Activated CD8-positive, alpha-beta T cell treated with anti-CD3 and anti-CD28 coated beads, Interleukin-2, amount 10 ng/mL, durations not matched to agents 7 days and 5 days (primary cell): ENCODE data around the gene CORO2B. TPM values are rescaled to one million over a fixed set of nuclear protein-coding genes. Genes with fewer than 3 reads are reported as not detected.

ENCODE experiments used
- ATAC-seq: fragments of 150-1000 bp; cut with Tn5 transposase; one replicate; pipeline ENCODE4 v1.10.0; 2021; ENCODE audit warnings: moderate library complexity
- CTCF ChIA-PET: fragments of 350-600 bp; sonication (Branson Sonifier 250); formaldehyde crosslinking; loops from one replicate; lab custom pipeline; 2021; ENCODE audit warnings: antibody characterized with exemption; lab: Charles Lee
- POLR2A ChIA-PET: fragments of 350-600 bp; sonication (Branson Sonifier 250); formaldehyde crosslinking; loops from one replicate; lab custom pipeline; 2021; ENCODE audit warnings: antibody characterized with exemption; lab: Charles Lee
- DNase-seq: peaks from one replicate; pipeline ENCODE4 v3.0.0-alpha.2; 2020
- H3K27ac Mint-ChIP-seq: one replicate; pipeline ENCODE4 v1.8.0; 2021; ENCODE audit warnings: mild to moderate bottlenecking, mixed read lengths
- H3K27me3 Mint-ChIP-seq: one replicate; pipeline ENCODE4 v1.8.0; 2021; ENCODE audit warnings: low read depth, mixed read lengths
- H3K36me3 Mint-ChIP-seq: one replicate; pipeline ENCODE4 v1.8.0; 2021; ENCODE audit warnings: low read depth, mixed read lengths
- H3K4me1 Mint-ChIP-seq: one replicate; pipeline ENCODE4 v1.8.0; 2021; ENCODE audit warnings: low read depth, mixed read lengths
- H3K4me3 Mint-ChIP-seq: one replicate; pipeline ENCODE4 v1.8.0; 2021; ENCODE audit warnings: mild to moderate bottlenecking, mixed read lengths
- H3K9me3 Mint-ChIP-seq: one replicate; pipeline ENCODE4 v1.8.0; 2022; ENCODE audit warnings: mixed read lengths; ENCODE audit not compliant: insufficient read depth
- total RNA-seq, 2 experiments: library from RNA; stranded (reverse); gene quantifications; one replicate each; pipeline ENCODE4 v1.2.3, GENCODE V29; 2021

Gene CORO2B
- total RNA-seq, 2 experiments from 2014 or later: not detected

GRCh38 chr15:68694111-68694510, 115.3 kb downstream of the CORO2B start:
- ChIA-PET POLR2A (no interaction called here), CTCF (no interaction called here)
- Mint-ChIP-seq H3K27me3 (peaks cover 3% of the 10 kb centered on the region), H3K4me3 (no peak overlapping the region), H3K36me3 (no peaks in the 10 kb centered on the region), H3K9me3 (no peaks in the 10 kb centered on the region), H3K4me1 (peaks cover 10% of the 10 kb centered on the region), H3K27ac (no peak overlapping the region)
- ATAC-seq (no peak), DNase-seq (no peak)

- no peaks in the 10 kb centered on the region for H3K27me3 Mint-ChIP-seq
- ChIA-PET CTCF (no interaction called here), POLR2A (interaction anchor here (0.6 kb wide), 1 partner anchor 813 kb away, joined by 3 read pairs; no protein-coding TSS in a partner anchor)
- ATAC-seq (no peak), DNase-seq (no peak)
- peaks cover 10% of the 10 kb centered on the region for H3K4me1 Mint-ChIP-seq
- H3K9me3 Mint-ChIP-seq: no peaks in the 10 kb centered on the region
- no peak overlapping the region for H3K27ac Mint-ChIP-seq
- no peaks in the 10 kb centered on the region for H3K36me3 Mint-ChIP-seq
- no peak overlapping the region for H3K4me3 Mint-ChIP-seq
Observed at GRCh38 chr15:68695061-68695595, 116.3 kb downstream of the CORO2B start.

- Mint-ChIP-seq H3K36me3 (no peaks in the 10 kb centered on the region), H3K4me1 (peaks cover 10% of the 10 kb centered on the region), H3K27me3 (no peaks in the 10 kb centered on the region), H3K9me3 (no peaks in the 10 kb centered on the region), H3K4me3 (no peak overlapping the region), H3K27ac (no peak overlapping the region)
- ATAC-seq: no peak
- POLR2A ChIA-PET: interaction anchor here (0.7 kb wide), 1 partner anchor 204 kb away, joined by 3 read pairs; no protein-coding TSS in a partner anchor
- CTCF ChIA-PET: interaction anchor here (0.6 kb wide), 1 partner anchor 405 kb away, joined by 3 read pairs; no protein-coding TSS in a partner anchor
- DNase-seq: no peak
Observed at GRCh38 chr15:68696414-68697363, 117.9 kb downstream of the CORO2B start.

GRCh38 chr15:68697711-68698690, 119.2 kb downstream of the CORO2B start:
- POLR2A ChIA-PET: no interaction called here
- DNase-seq (no peak), ATAC-seq (no peak)
- no peak overlapping the region for H3K27ac Mint-ChIP-seq
- no peak overlapping the region for H3K4me3 Mint-ChIP-seq
- peaks cover 6% of the 10 kb centered on the region for H3K4me1 Mint-ChIP-seq
- H3K36me3 Mint-ChIP-seq: no peaks in the 10 kb centered on the region
- no peaks in the 10 kb centered on the region for H3K27me3 Mint-ChIP-seq
- CTCF ChIA-PET: no interaction called here
- no peaks in the 10 kb centered on the region for H3K9me3 Mint-ChIP-seq

GRCh38 chr15:68698708-68699107, 119.9 kb downstream of the CORO2B start:
- no peaks in the 10 kb centered on the region for H3K4me1 Mint-ChIP-seq
- DNase-seq: no peak
- POLR2A ChIA-PET: no interaction called here
- no peak overlapping the region for H3K27ac Mint-ChIP-seq
- no peak overlapping the region for H3K4me3 Mint-ChIP-seq
- H3K9me3 Mint-ChIP-seq: no peaks in the 10 kb centered on the region
- ATAC-seq: no peak
- no peaks in the 10 kb centered on the region for H3K36me3 Mint-ChIP-seq
- peaks cover 3% of the 10 kb centered on the region for H3K27me3 Mint-ChIP-seq
- CTCF ChIA-PET: no interaction called here

GRCh38 chr15:68699124-68699880, 120.5 kb downstream of the CORO2B start:
- no peaks in the 10 kb centered on the region for H3K4me1 Mint-ChIP-seq
- ChIA-PET POLR2A (no interaction called here), CTCF (interaction anchor here (1.4 kb wide), 1 partner anchor 9 kb away, joined by 4 read pairs; no protein-coding TSS in a partner anchor)
- no peak overlapping the region for H3K4me3 Mint-ChIP-seq
- no peaks in the 10 kb centered on the region for H3K36me3 Mint-ChIP-seq
- H3K27ac Mint-ChIP-seq: no peak overlapping the region
- ATAC-seq (no peak), DNase-seq (no peak)
- no peaks in the 10 kb centered on the region for H3K9me3 Mint-ChIP-seq
- H3K27me3 Mint-ChIP-seq: peaks cover 5% of the 10 kb centered on the region

GRCh38 chr15:68699881-68700454, 121.2 kb downstream of the CORO2B start:
- Mint-ChIP-seq H3K36me3 (no peaks in the 10 kb centered on the region), H3K27me3 (peaks cover 8% of the 10 kb centered on the region), H3K27ac (no peak overlapping the region), H3K4me3 (no peak overlapping the region), H3K4me1 (no peaks in the 10 kb centered on the region), H3K9me3 (no peaks in the 10 kb centered on the region)
- ATAC-seq: no peak
- no peak for DNase-seq
- POLR2A ChIA-PET: interaction anchor here (0.6 kb wide), 1 partner anchor 44 kb away, joined by 3 read pairs; no protein-coding TSS in a partner anchor
- CTCF ChIA-PET: interaction anchor here (1.4 kb wide), 1 partner anchor 10 kb away, joined by 4 read pairs; no protein-coding TSS in a partner anchor

GRCh38 chr15:68700455-68701123, 121.8 kb downstream of the CORO2B start:
- H3K27ac Mint-ChIP-seq: no peak overlapping the region
- ChIA-PET CTCF (interaction anchor here (1.4 kb wide), 1 partner anchor 10 kb away, joined by 4 read pairs; no protein-coding TSS in a partner anchor), POLR2A (interaction anchor here (0.6 kb wide), 1 partner anchor 43 kb away, joined by 3 read pairs; no protein-coding TSS in a partner anchor)
- H3K9me3 Mint-ChIP-seq: no peaks in the 10 kb centered on the region
- H3K4me3 Mint-ChIP-seq: no peak overlapping the region
- no peaks in the 10 kb centered on the region for H3K4me1 Mint-ChIP-seq
- peaks cover 9% of the 10 kb centered on the region for H3K27me3 Mint-ChIP-seq
- DNase-seq (no peak), ATAC-seq (no peak)
- H3K36me3 Mint-ChIP-seq: no peaks in the 10 kb centered on the region

- Mint-ChIP-seq H3K36me3 (no peaks in the 10 kb centered on the region), H3K27ac (no peak overlapping the region), H3K9me3 (no peaks in the 10 kb centered on the region), H3K27me3 (peaks cover 9% of the 10 kb centered on the region), H3K4me1 (no peaks in the 10 kb centered on the region), H3K4me3 (no peak overlapping the region)
- ATAC-seq (no peak), DNase-seq (no peak)
- ChIA-PET CTCF (interaction anchor here (1.2 kb wide), 1 partner anchor 28 kb away, joined by 3 read pairs; no protein-coding TSS in a partner anchor), POLR2A (no interaction called here)
Observed at GRCh38 chr15:68701886-68702285, 123.1 kb downstream of the CORO2B start.

GRCh38 chr15:68704496-68705021, 125.8 kb downstream of the CORO2B start:
- no peak for ATAC-seq
- ChIA-PET POLR2A (no interaction called here), CTCF (interaction anchor here (1.5 kb wide), 1 partner anchor 327 kb away, joined by 3 read pairs; no protein-coding TSS in a partner anchor)
- H3K27me3 Mint-ChIP-seq: peaks cover 9% of the 10 kb centered on the region
- no peaks in the 10 kb centered on the region for H3K36me3 Mint-ChIP-seq
- H3K27ac Mint-ChIP-seq: no peak overlapping the region
- DNase-seq: no peak
- no peaks in the 10 kb centered on the region for H3K9me3 Mint-ChIP-seq
- H3K4me1 Mint-ChIP-seq: no peaks in the 10 kb centered on the region
- H3K4me3 Mint-ChIP-seq: no peak overlapping the region
